Loucy (cell line): ENCODE data around the gene ERRFI1.
"Not testable (repeated sequence)": the region's sequence is repeated elsewhere in the genome, so short reads cannot be mapped to it uniquely, and the experiment has no call there.

Experiments used
- H2AFZ ChIP-seq: fragments of 200-600 bp; sonication (generic); 2 replicates; pipeline ENCODE4 v1.6.0; 2016; ENCODE audit warnings: antibody characterized with exemption, mild to moderate bottlenecking, low read length, moderate library complexity
- H3F3A ChIP-seq: fragments of 200-600 bp; 2 replicates; pipeline ENCODE4 v1.6.0; 2016; ENCODE audit warnings: antibody characterized with exemption, low read depth, mild to moderate bottlenecking
- H3K27me3 ChIP-seq: fragments of 200-600 bp; sonication (generic); 2 replicates; pipeline ENCODE4 v1.6.1; 2014; ENCODE audit warnings: low read length, mild to moderate bottlenecking; ENCODE audit not compliant: insufficient read depth, poor library complexity, severe bottlenecking
- H3K36me3 ChIP-seq: fragments of 200-600 bp; sonication (generic); 2 replicates; pipeline ENCODE4 v1.6.1; 2016; ENCODE audit warnings: low read length; ENCODE audit not compliant: insufficient read depth
- H3K4me1 ChIP-seq: fragments of 200-600 bp; sonication (generic); 2 replicates; pipeline ENCODE4 v1.5.1; 2014; ENCODE audit warnings: low read length, mild to moderate bottlenecking; ENCODE audit not compliant: insufficient read depth, poor library complexity, severe bottlenecking
- H3K4me2 ChIP-seq: fragments of 200-600 bp; sonication (generic); 2 replicates; pipeline ENCODE4 v1.6.0; 2014; ENCODE audit warnings: antibody characterized with exemption, low read length, low read depth, mild to moderate bottlenecking; ENCODE audit not compliant: poor library complexity, severe bottlenecking
- H3K4me3 ChIP-seq: fragments of 200-600 bp; sonication (generic); 2 replicates; pipeline ENCODE4 v1.5.1; 2014; ENCODE audit warnings: low read length, mild to moderate bottlenecking, mixed read lengths; ENCODE audit not compliant: poor library complexity, severe bottlenecking
- H3K79me2 ChIP-seq: fragments of 200-600 bp; sonication (generic); 2 replicates; pipeline ENCODE4 v1.6.1; 2014; ENCODE audit warnings: low read length; ENCODE audit not compliant: insufficient read depth
- H3K9ac ChIP-seq: fragments of 200-600 bp; sonication (generic); 2 replicates; pipeline ENCODE4 v1.6.0; 2014; ENCODE audit warnings: mild to moderate bottlenecking, low read depth, low read length, moderate library complexity; ENCODE audit not compliant: poor library complexity, severe bottlenecking
- H3K9me2 ChIP-seq: fragments of 200-600 bp; sonication (generic); replicated peaks from 2 replicates; pipeline ENCODE4 v1.6.1; 2016; ENCODE audit warnings: low read depth, low read length, mixed read lengths
- H3K9me3 ChIP-seq: fragments of 200-600 bp; sonication (generic); 2 replicates; pipeline ENCODE4 v1.6.1; 2014; ENCODE audit warnings: mild to moderate bottlenecking, antibody characterized with exemption, low read length, low read depth; ENCODE audit not compliant: insufficient read depth
- H4K20me1 ChIP-seq: fragments of 200-600 bp; sonication (generic); 2 replicates; pipeline ENCODE4 v1.6.0; 2014; ENCODE audit warnings: antibody characterized with exemption, low read length, mild to moderate bottlenecking; ENCODE audit not compliant: insufficient read depth, poor library complexity, severe bottlenecking
- CTCF ChIP-seq: fragments of 200-600 bp; sonication (generic); conservative IDR thresholded peaks from 2 replicates; pipeline ENCODE4 v1.5.1; 2014; ENCODE audit warnings: mild to moderate bottlenecking, antibody characterized with exemption, low read length
- EZH2phosphoT487 ChIP-seq: fragments of 200-600 bp; IDR thresholded peaks from 2 replicates; pipeline ENCODE4 v1.6.1; 2018; ENCODE audit warnings: antibody characterized with exemption, mild to moderate bottlenecking, moderate library complexity, borderline replicate concordance

The ERRFI1 gene

DNA sequence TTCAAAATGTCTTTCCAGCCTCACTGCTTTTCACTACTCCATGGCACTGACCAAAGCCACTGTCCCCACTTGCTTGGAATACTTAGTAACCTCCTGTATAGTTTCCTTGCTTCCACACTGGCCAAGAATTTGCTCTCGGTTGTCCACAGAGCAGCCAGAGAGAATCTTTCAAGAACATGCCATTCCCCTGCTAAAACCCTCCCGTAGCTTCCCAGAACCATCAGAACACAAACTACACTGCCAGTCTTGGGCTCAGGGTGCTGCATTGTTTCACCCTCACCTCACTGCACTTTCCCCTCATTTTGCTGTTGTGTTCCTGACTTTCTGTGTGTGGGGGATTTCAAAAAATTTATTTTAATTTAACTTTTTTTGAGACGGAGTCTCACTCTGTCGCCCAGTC is 25.5 kb upstream of the ERRFI1 start:
- TF ChIP-seq EZH2phosphoT487 (no peak), CTCF (no peak)

GRCh38 chr1:8049229-8049628 is 23.1 kb upstream of the ERRFI1 start:
- H3K4me1 ChIP-seq, H2AFZ ChIP-seq, H3K9me3 ChIP-seq, H3F3A ChIP-seq, H3K9me2 ChIP-seq, H3K4me2 ChIP-seq, H3K27me3 ChIP-seq, H3K36me3 ChIP-seq, H3K79me2 ChIP-seq, H4K20me1 ChIP-seq, H3K9ac ChIP-seq, H3K4me3 ChIP-seq: not testable (repeated sequence)

More for the DNA sequence above, 25.5 kb upstream of the ERRFI1 start:
- Histone ChIP-seq H2AFZ (no peak overlapping the region), H3K4me3 (no peak overlapping the region), H3K4me2 (no peak overlapping the region), H3K36me3 (no peaks in the 10 kb centered on the region), H3K4me1 (peaks cover 6% of the 10 kb centered on the region), H4K20me1 (no peaks in the 10 kb centered on the region), H3F3A (no peaks in the 10 kb centered on the region), H3K79me2 (no peaks in the 10 kb centered on the region), H3K9me3 (no peaks in the 10 kb centered on the region), H3K27me3 (no peaks in the 10 kb centered on the region), H3K9ac (no peak overlapping the region), H3K9me2 (no peaks in the 10 kb centered on the region)

- no peak overlapping the region for H3K9ac ChIP-seq
- no peak for TF ChIP-seq CTCF
- TF ChIP-seq EZH2phosphoT487 = no peak
- no peaks in the 10 kb centered on the region for H3F3A ChIP-seq
- H3K9me3 ChIP-seq = no peaks in the 10 kb centered on the region
- H3K9me2 ChIP-seq = no peaks in the 10 kb centered on the region
- H3K36me3 ChIP-seq = no peaks in the 10 kb centered on the region
- no peak overlapping the region for H3K4me2 ChIP-seq
- H3K4me1 ChIP-seq = peaks cover 6% of the 10 kb centered on the region
- no peaks in the 10 kb centered on the region for H3K79me2 ChIP-seq
- no peak overlapping the region for H3K4me3 ChIP-seq
- H4K20me1 ChIP-seq = no peaks in the 10 kb centered on the region
- H3K27me3 ChIP-seq = no peaks in the 10 kb centered on the region
- H2AFZ ChIP-seq = no peak overlapping the region
These were observed 21.8 kb upstream of the ERRFI1 start for GRCh38 chr1:8047686-8048445.

DNA sequence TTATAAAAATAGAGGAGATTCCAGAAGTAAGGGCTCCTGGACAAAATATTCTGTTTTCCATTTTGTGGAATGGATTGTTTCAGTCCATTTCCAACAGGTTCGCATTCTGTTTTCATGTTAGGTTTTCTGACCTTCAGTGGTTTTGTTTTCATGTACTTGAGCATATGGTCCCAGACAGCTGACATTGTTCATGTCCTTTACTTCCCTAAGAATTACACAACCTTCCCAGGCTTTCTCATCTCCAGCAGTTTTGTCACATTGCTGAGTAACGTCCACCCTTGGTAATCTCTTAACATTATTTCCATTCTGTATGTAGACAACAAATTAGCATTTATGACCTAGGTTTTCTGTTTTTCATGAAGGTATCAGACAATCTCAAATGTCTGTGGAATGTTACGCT is 21.0 kb upstream of the ERRFI1 start:
- no peak overlapping the region for H3K4me3 ChIP-seq

More for the DNA sequence above, 21.0 kb upstream of the ERRFI1 start:
- Histone ChIP-seq H3K27me3 (no peaks in the 10 kb centered on the region), H3K9ac (no peak overlapping the region), H3K36me3 (no peaks in the 10 kb centered on the region), H3K4me2 (no peak overlapping the region), H3K9me2 (no peaks in the 10 kb centered on the region), H2AFZ (no peak overlapping the region), H3K79me2 (no peaks in the 10 kb centered on the region), H3K4me1 (peaks cover 6% of the 10 kb centered on the region), H3K9me3 (no peaks in the 10 kb centered on the region), H4K20me1 (no peaks in the 10 kb centered on the region), H3F3A (no peaks in the 10 kb centered on the region)
- no peak for TF ChIP-seq CTCF
- no peak for TF ChIP-seq EZH2phosphoT487
